ENCODE results near the gene ECM1. TPM values are rescaled to one million over a fixed set of nuclear protein-coding genes. Genes with fewer than 3 reads are reported as not detected.

ECM1 gene
- total RNA-seq, 1 experiment from 2014 or later = 1.4 TPM

- no peak overlapping the region for H2BK20ac ChIP-seq (ENCODE audit: low read depth, low read length, poor library complexity, severe bottlenecking)
- no peak overlapping the region for H3K18ac ChIP-seq (ENCODE audit: insufficient read length, low read depth, low read length)
- no peak overlapping the region for H4K8ac ChIP-seq (replicated peaks; ENCODE audit: insufficient read length, low read depth, low read length)
- no peak overlapping the region for H3K14ac ChIP-seq (ENCODE audit: insufficient read depth, low read length)
- WGBS (ENCODE audit: extremely low coverage, insufficient read length, low lambda C conversion rate) = no CpG with 5 or more reads among the region's 6 CpGs
- Mint-ChIP-seq H3K27me3 (ENCODE audit: low read depth) (peaks cover 31% of the 10 kb centered on the region), H3K27ac (no peak overlapping the region), H3K4me1 (peaks cover 6 to 7% of the 10 kb centered on the region in 2 experiments), H3K9me3 (no peaks in the 10 kb centered on the region), H3K36me3 (ENCODE audit: insufficient read depth in 1 of 3, low read depth in 3 of 3) (peaks cover 0 to 2% (median 0%) of the 10 kb centered on the region in 3 experiments; a peak in 2 of 7 replicates), H3K4me3 (no peak overlapping the region)
- no peaks in the 10 kb centered on the region for H4K20me1 ChIP-seq (ENCODE audit: control insufficient read depth, insufficient read depth, insufficient read length)
- H2BK5ac ChIP-seq (ENCODE audit: insufficient read length, low read length) = no peak overlapping the region
- no peak overlapping the region for H2AFZ ChIP-seq (ENCODE audit: low read length)
- no peak overlapping the region for H3K27ac ChIP-seq (ENCODE audit: insufficient read length, low read depth, low read length)
- no peak overlapping the region for H4K91ac ChIP-seq (ENCODE audit: insufficient read length, low read depth, low read length)
- H3K9ac ChIP-seq (ENCODE audit: extremely low read depth, insufficient read length, low read length) = no peak overlapping the region
- H3K9me3 ChIP-seq (ENCODE audit: control insufficient read depth, low read depth, low read length) = no peaks in the 10 kb centered on the region
- no peak overlapping the region for H2AK5ac ChIP-seq (ENCODE audit: insufficient read length, low read length)
- no peak overlapping the region for H3K23ac ChIP-seq (ENCODE audit: insufficient read length, low read depth, low read length)
- no peak overlapping the region for H3K4me2 ChIP-seq (ENCODE audit: insufficient read depth, insufficient read length, low read length)
- H2BK12ac ChIP-seq (ENCODE audit: insufficient read length, low read depth, low read length) = no peak overlapping the region
- no peak overlapping the region for H3K4ac ChIP-seq (ENCODE audit: low read depth, low read length)
- no peaks in the 10 kb centered on the region for H3K79me2 ChIP-seq (ENCODE audit: insufficient read depth, low read length)
- H3T11ph ChIP-seq (ENCODE audit: low read length) = no peak overlapping the region
- no peak overlapping the region for H2BK15ac ChIP-seq (ENCODE audit: low read depth, low read length)
- H2BK120ac ChIP-seq (ENCODE audit: low read depth, low read length, poor library complexity, severe bottlenecking) = no peak overlapping the region
- no peaks in the 10 kb centered on the region for H3K4me1 ChIP-seq (ENCODE audit: insufficient read depth, low read length)
- no peak for TF ChIP-seq CTCF (conservative IDR thresholded peaks at IDR 0.05)
- no peak overlapping the region for H4K5ac ChIP-seq (ENCODE audit: insufficient read length, low read depth, low read length)
- peaks cover 3% of the 10 kb centered on the region; the same call in 1 of the 2 replicates for H3K27me3 ChIP-seq (ENCODE audit: insufficient read depth, low read length)
- no peak overlapping the region for H3K56ac ChIP-seq (ENCODE audit: insufficient read length, low read depth, low read length)
- peaks cover 10% of the 10 kb centered on the region for H3K23me2 ChIP-seq (ENCODE audit: insufficient read length, low read depth, low read length, poor library complexity, severe bottlenecking)
- no peak for DNase-seq
- no peaks in the 10 kb centered on the region for H3K79me1 ChIP-seq (ENCODE audit: insufficient read depth, low read depth, low read length, poor library complexity, severe bottlenecking)
Observed at GRCh38 chr1:150545486-150546032, 37.6 kb downstream of the ECM1 start.

Measured in H9 (cell line).